ENCODE results near the gene CACNA2D2. TPM values are rescaled to one million over a fixed set of nuclear protein-coding genes. Genes with fewer than 3 reads are reported as not detected.
A peak's percentile ranks its signal among the peaks of the same experiment; 100 is the strongest.

The CACNA2D2 gene
- total RNA-seq, 1 experiment from 2014 or later = not detected

- Histone ChIP-seq H3K9me2 (ENCODE audit: insufficient read depth) (no peaks in the 10 kb centered on the region), H3F3A (ENCODE audit: insufficient read depth, low read depth) (no peaks in the 10 kb centered on the region; the same call in 1 of the 2 replicates), H3K27ac (no peak overlapping the region), H3K79me2 (ENCODE audit: low read depth) (peaks cover 38% of the 10 kb centered on the region), H4K20me1 (ENCODE audit: insufficient read depth) (peaks cover 22% of the 10 kb centered on the region), H3K4me1 (replicated peaks; ENCODE audit: insufficient read depth) (peaks cover 27% of the 10 kb centered on the region), H3K27me3 (ENCODE audit: insufficient read depth, low read depth) (no peaks in the 10 kb centered on the region), H3K36me3 (ENCODE audit: low read depth) (0 out of 2 replicates have a peak, but pooled peaks cover 4% of the 10 kb centered on the region), H2AFZ (peak overlapping the region; percentile 90), H3K9me3 (ENCODE audit: insufficient read depth, low read depth) (no peaks in the 10 kb centered on the region), H3K4me3 (peak overlapping the region; percentile 86; the same call in 1 of the 2 replicates), H3K4me2 (peak overlapping the region; percentile 89)
- intact Hi-C loops (cut with micrococcal nuclease; ENCODE audit: unreplicated experiment) = loop anchor here (1.0 to 5.0 kb wide), 2 partner anchors 8 to 1028 kb away; partner anchors contain the start of gene MANF
- no peak for DNase-seq
- ChIA-PET CTCF (no interaction called here), POLR2A (ENCODE audit: unreplicated experiment) (interaction anchor here (0.5 to 0.8 kb wide), 2 partner anchors 10 to 1885 kb away, joined by 4 read pairs; no protein-coding TSS in a partner anchor)
- TF ChIP-seq EZH2 (IDR thresholded peaks at IDR 0.05; ENCODE audit: low read depth) = no peak
- TF ChIP-seq CTCF (conservative IDR thresholded peaks at IDR 0.05) = no peak
- TSS peak; percentile 22 for BruUV-seq (replicated peaks)
Measured at GRCh38 chr3:50359760-50360110, 143.7 kb downstream of the CACNA2D2 start.

- Histone ChIP-seq H3K9me2 (ENCODE audit: insufficient read depth) (no peaks in the 10 kb centered on the region), H3K4me2 (peak within 1 kb of the TSS; percentile 89), H3F3A (ENCODE audit: insufficient read depth, low read depth) (no peaks in the 10 kb centered on the region; the same call in 1 of the 2 replicates), H3K4me1 (replicated peaks; ENCODE audit: insufficient read depth) (peaks cover 27% of the 10 kb centered on the region), H3K9me3 (ENCODE audit: insufficient read depth, low read depth) (no peaks in the 10 kb centered on the region), H3K4me3 (peak within 1 kb of the TSS; percentile 86), H4K20me1 (ENCODE audit: insufficient read depth) (peaks cover 22% of the 10 kb centered on the region), H3K36me3 (ENCODE audit: low read depth) (0 out of 2 replicates have a peak, but pooled peaks cover 4% of the 10 kb centered on the region), H2AFZ (peak within 1 kb of the TSS; percentile 90), H3K79me2 (ENCODE audit: low read depth) (peaks cover 38% of the 10 kb centered on the region), H3K27me3 (ENCODE audit: insufficient read depth, low read depth) (no peaks in the 10 kb centered on the region), H3K27ac (no peak within 1 kb of the TSS)
- CTCF ChIA-PET = interaction anchor here (0.6 kb wide), 1 partner anchor 12 kb away, joined by 18 read pairs; no protein-coding TSS in a partner anchor
- DNase-seq = peak; percentile 92 to 93
- no TSS peak for BruUV-seq (replicated peaks)
- POLR2A ChIA-PET (ENCODE audit: unreplicated experiment) = interaction anchor here (0.5 to 0.8 kb wide), 5 partner anchors 9 to 1886 kb away, joined by 3 to 4 read pairs (median 3); partner anchors contain the start of gene HYAL1
- intact Hi-C loops (cut with micrococcal nuclease; ENCODE audit: unreplicated experiment) = loop anchor here (1.0 to 5.0 kb wide), 2 partner anchors 8 to 1028 kb away; partner anchors contain the start of gene MANF
- no peak for TF ChIP-seq EZH2 (IDR thresholded peaks at IDR 0.05; ENCODE audit: low read depth)
- TF ChIP-seq CTCF (conservative IDR thresholded peaks at IDR 0.05) = no peak
Measured at GRCh38 chr3:50358911-50359759, 144.3 kb downstream of the CACNA2D2 start, which contains the start of gene TMEM115. TMEM115 (minus strand) TSS chr3:50359521; CDS start chr3:50359063, 458 bp downstream.

- Histone ChIP-seq H3K4me2 (peak overlapping the region; percentile 89), H3K27me3 (ENCODE audit: insufficient read depth, low read depth) (no peaks in the 10 kb centered on the region), H3K9me3 (ENCODE audit: insufficient read depth, low read depth) (no peaks in the 10 kb centered on the region), H3K36me3 (ENCODE audit: low read depth) (0 out of 2 replicates have a peak, but pooled peaks cover 4% of the 10 kb centered on the region), H2AFZ (peak overlapping the region; percentile 88; the same call in 1 of the 2 replicates), H3K9me2 (ENCODE audit: insufficient read depth) (no peaks in the 10 kb centered on the region), H3F3A (ENCODE audit: insufficient read depth, low read depth) (no peaks in the 10 kb centered on the region; the same call in 1 of the 2 replicates), H3K27ac (no peak overlapping the region), H3K79me2 (ENCODE audit: low read depth) (peaks cover 38% of the 10 kb centered on the region), H3K4me1 (replicated peaks; ENCODE audit: insufficient read depth) (peaks cover 27% of the 10 kb centered on the region), H4K20me1 (ENCODE audit: insufficient read depth) (peaks cover 22% of the 10 kb centered on the region), H3K4me3 (peak overlapping the region; percentile 86)
- TF ChIP-seq CTCF (conservative IDR thresholded peaks at IDR 0.05) = no peak
- TF ChIP-seq EZH2 (IDR thresholded peaks at IDR 0.05; ENCODE audit: low read depth) = no peak
- DNase-seq = no peak
- ChIA-PET POLR2A (ENCODE audit: unreplicated experiment) (interaction anchor here (0.5 to 0.7 kb wide), 3 partner anchors 22 to 1058 kb away, joined by 3 to 6 read pairs (median 3); partner anchors contain the start of gene HYAL1), CTCF (no interaction called here)
- no TSS peak for BruUV-seq (replicated peaks)
- intact Hi-C loops (cut with micrococcal nuclease; ENCODE audit: unreplicated experiment) = loop anchor here (5.0 kb wide), 1 partner anchor 1029 kb away; the partner anchor contains the start of gene MANF
Measured at GRCh38 chr3:50358355-50358910, 145.0 kb downstream of the CACNA2D2 start.

Measured in PC-9 (cell line).